ENCODE data around the gene SLC25A46. TPM values are rescaled to one million over a fixed set of nuclear protein-coding genes. Genes with fewer than 3 reads are reported as not detected.

The SLC25A46 gene
- total and polyA plus RNA-seq, 2 experiments from 2014 or later: 34.3 to 76.2 TPM

GRCh38 chr5:110734101-110734500 is 4.7 kb upstream of the SLC25A46 start:
- H3F3A ChIP-seq (ENCODE audit: insufficient read depth): no peaks in the 10 kb centered on the region; the same call in 1 of the 2 replicates
- no peak overlapping the region for H2AFZ ChIP-seq
- H3K36me3 ChIP-seq (ENCODE audit: low read depth): no peaks in the 10 kb centered on the region
- no peaks in the 10 kb centered on the region for H3K9me2 ChIP-seq (ENCODE audit: insufficient read depth)
- H3K27me3 ChIP-seq (replicated peaks; ENCODE audit: insufficient read depth): no peaks in the 10 kb centered on the region
- in situ Hi-C loops (cut with MboI): no loop called here
- no peaks in the 10 kb centered on the region for H4K20me1 ChIP-seq (ENCODE audit: insufficient read depth)
- peaks cover under 1% of the 10 kb centered on the region; the same call in 1 of the 2 replicates for H3K79me2 ChIP-seq (ENCODE audit: insufficient read depth)
- H3K4me2 ChIP-seq (ENCODE audit: unreplicated experiment): no peak overlapping the region
- no peaks in the 10 kb centered on the region for H3K9me3 ChIP-seq (ENCODE audit: low read depth)
- 88 to 89% methylated on average over 2 of the region's 2 CpGs for WGBS, 2 experiments (ENCODE audit: low coverage in 1 of 2, low lambda C conversion rate in 2 of 2, missing lambda C conversion rate in 2 of 2)
- TF ChIP-seq EZH2phosphoT487 (IDR thresholded peaks at IDR 0.05; ENCODE audit: insufficient read depth, low read depth) (no peak), EZH2 (IDR thresholded peaks at IDR 0.05; ENCODE audit: insufficient read depth, poor library complexity, severe bottlenecking) (no peak)
- H3K4me3 ChIP-seq: no peak overlapping the region
- H3K4me1 ChIP-seq (ENCODE audit: insufficient read depth): no peaks in the 10 kb centered on the region
- DNase-seq: no peak
- H3K9ac ChIP-seq: no peak overlapping the region
- H3K27ac ChIP-seq: no peak overlapping the region

- H3K36me3 ChIP-seq (ENCODE audit: low read depth): no peaks in the 10 kb centered on the region
- 3 to 10% methylated on average over 1 of the region's 1 CpG for WGBS, 2 experiments (ENCODE audit: low coverage in 1 of 2, low lambda C conversion rate in 2 of 2, missing lambda C conversion rate in 2 of 2)
- peaks cover 15% of the 10 kb centered on the region for H3K79me2 ChIP-seq (ENCODE audit: insufficient read depth)
- H3K9ac ChIP-seq: no peak overlapping the region
- TF ChIP-seq EZH2phosphoT487 (IDR thresholded peaks at IDR 0.05; ENCODE audit: insufficient read depth, low read depth) (no peak), EZH2 (IDR thresholded peaks at IDR 0.05; ENCODE audit: insufficient read depth, poor library complexity, severe bottlenecking) (no peak)
- no peaks in the 10 kb centered on the region for H3K27me3 ChIP-seq (replicated peaks; ENCODE audit: insufficient read depth)
- H3F3A ChIP-seq (ENCODE audit: insufficient read depth): no peaks in the 10 kb centered on the region; the same call in 1 of the 2 replicates
- no peak overlapping the region for H3K4me2 ChIP-seq (ENCODE audit: unreplicated experiment)
- no peak overlapping the region for H3K4me3 ChIP-seq
- no peaks in the 10 kb centered on the region for H4K20me1 ChIP-seq (ENCODE audit: insufficient read depth)
- no peak overlapping the region for H3K27ac ChIP-seq
- no peak for DNase-seq
- no peaks in the 10 kb centered on the region for H3K9me3 ChIP-seq (ENCODE audit: low read depth)
- no peaks in the 10 kb centered on the region for H3K9me2 ChIP-seq (ENCODE audit: insufficient read depth)
- in situ Hi-C loops (cut with MboI): no loop called here
- peak overlapping the region; percentile 35; the same call in 1 of the 2 replicates for H2AFZ ChIP-seq
- peaks cover 7% of the 10 kb centered on the region; the same call in 1 of the 2 replicates for H3K4me1 ChIP-seq (ENCODE audit: insufficient read depth)
These were observed 3.3 kb upstream of the SLC25A46 start for GRCh38 chr5:110735556-110735955.

- in situ Hi-C loops (cut with MboI): no loop called here
- DNase-seq: no peak
- H3K4me1 ChIP-seq (ENCODE audit: insufficient read depth): peaks cover 7% of the 10 kb centered on the region; the same call in 1 of the 2 replicates
- H2AFZ ChIP-seq: peak overlapping the region; percentile 14; the same call in 1 of the 2 replicates
- peaks cover 27% of the 10 kb centered on the region for H3K79me2 ChIP-seq (ENCODE audit: insufficient read depth)
- H3K36me3 ChIP-seq (ENCODE audit: low read depth): no peaks in the 10 kb centered on the region
- no peaks in the 10 kb centered on the region for H4K20me1 ChIP-seq (ENCODE audit: insufficient read depth)
- no peak overlapping the region for H3K9ac ChIP-seq
- TF ChIP-seq EZH2 (IDR thresholded peaks at IDR 0.05; ENCODE audit: insufficient read depth, poor library complexity, severe bottlenecking) (no peak), EZH2phosphoT487 (IDR thresholded peaks at IDR 0.05; ENCODE audit: insufficient read depth, low read depth) (no peak)
- H3K27me3 ChIP-seq (replicated peaks; ENCODE audit: insufficient read depth): no peaks in the 10 kb centered on the region
- H3F3A ChIP-seq (ENCODE audit: insufficient read depth): no peaks in the 10 kb centered on the region; the same call in 1 of the 2 replicates
- H3K27ac ChIP-seq: no peak overlapping the region
- no peak overlapping the region for H3K4me2 ChIP-seq (ENCODE audit: unreplicated experiment)
- H3K4me3 ChIP-seq: no peak overlapping the region
- H3K9me2 ChIP-seq (ENCODE audit: insufficient read depth): no peaks in the 10 kb centered on the region
- H3K9me3 ChIP-seq (ENCODE audit: low read depth): no peaks in the 10 kb centered on the region
- WGBS, 2 experiments (ENCODE audit: low coverage in 1 of 2, low lambda C conversion rate in 2 of 2, missing lambda C conversion rate in 2 of 2): 82 to 84% methylated on average over 3 of the region's 3 CpGs
These were observed 2.1 kb upstream of the SLC25A46 start for GRCh38 chr5:110736753-110737152.

- H3K4me3 ChIP-seq: peak overlapping the region; percentile 95
- H3K27ac ChIP-seq: peak overlapping the region; percentile 75
- no peaks in the 10 kb centered on the region for H4K20me1 ChIP-seq (ENCODE audit: insufficient read depth)
- no peaks in the 10 kb centered on the region for H3K9me2 ChIP-seq (ENCODE audit: insufficient read depth)
- H3K4me1 ChIP-seq (ENCODE audit: insufficient read depth): peaks cover 7% of the 10 kb centered on the region; the same call in 1 of the 2 replicates
- H3K79me2 ChIP-seq (ENCODE audit: insufficient read depth): peaks cover 44% of the 10 kb centered on the region
- no peak for TF ChIP-seq EZH2phosphoT487 (IDR thresholded peaks at IDR 0.05; ENCODE audit: insufficient read depth, low read depth)
- no peak for TF ChIP-seq EZH2 (IDR thresholded peaks at IDR 0.05; ENCODE audit: insufficient read depth, poor library complexity, severe bottlenecking)
- H3K9me3 ChIP-seq (ENCODE audit: low read depth): no peaks in the 10 kb centered on the region
- peak overlapping the region; percentile 89 for H3K9ac ChIP-seq
- in situ Hi-C loops (cut with MboI): no loop called here
- H3K36me3 ChIP-seq (ENCODE audit: low read depth): peaks cover 1% of the 10 kb centered on the region
- H2AFZ ChIP-seq: peak overlapping the region; percentile 100
- peak overlapping the region; percentile 95 for H3K4me2 ChIP-seq (ENCODE audit: unreplicated experiment)
- H3K27me3 ChIP-seq (replicated peaks; ENCODE audit: insufficient read depth): no peaks in the 10 kb centered on the region
- WGBS, 2 experiments (ENCODE audit: low coverage in 1 of 2, low lambda C conversion rate in 2 of 2, missing lambda C conversion rate in 2 of 2): 1% methylated on average over 14 of the region's 14 CpGs
- no peak for DNase-seq
- no peaks in the 10 kb centered on the region; the same call in 1 of the 2 replicates for H3F3A ChIP-seq (ENCODE audit: insufficient read depth)
These were observed 350 bp upstream of the SLC25A46 start for GRCh38 chr5:110738503-110738811.
